MV-4-11 (cell line): ENCODE measurements around the gene EGLN2.
A peak's percentile ranks its signal among the peaks of the same experiment; 100 is the strongest.
"Not testable (repeated sequence)": the region's sequence is repeated elsewhere in the genome, so short reads cannot be mapped to it uniquely, and the experiment has no call there.

Source experiments
- DNase-seq: peaks from one replicate; lab custom pipeline; 2025; lab: John Stamatoyannopoulos, UW

The EGLN2 gene

DNA sequence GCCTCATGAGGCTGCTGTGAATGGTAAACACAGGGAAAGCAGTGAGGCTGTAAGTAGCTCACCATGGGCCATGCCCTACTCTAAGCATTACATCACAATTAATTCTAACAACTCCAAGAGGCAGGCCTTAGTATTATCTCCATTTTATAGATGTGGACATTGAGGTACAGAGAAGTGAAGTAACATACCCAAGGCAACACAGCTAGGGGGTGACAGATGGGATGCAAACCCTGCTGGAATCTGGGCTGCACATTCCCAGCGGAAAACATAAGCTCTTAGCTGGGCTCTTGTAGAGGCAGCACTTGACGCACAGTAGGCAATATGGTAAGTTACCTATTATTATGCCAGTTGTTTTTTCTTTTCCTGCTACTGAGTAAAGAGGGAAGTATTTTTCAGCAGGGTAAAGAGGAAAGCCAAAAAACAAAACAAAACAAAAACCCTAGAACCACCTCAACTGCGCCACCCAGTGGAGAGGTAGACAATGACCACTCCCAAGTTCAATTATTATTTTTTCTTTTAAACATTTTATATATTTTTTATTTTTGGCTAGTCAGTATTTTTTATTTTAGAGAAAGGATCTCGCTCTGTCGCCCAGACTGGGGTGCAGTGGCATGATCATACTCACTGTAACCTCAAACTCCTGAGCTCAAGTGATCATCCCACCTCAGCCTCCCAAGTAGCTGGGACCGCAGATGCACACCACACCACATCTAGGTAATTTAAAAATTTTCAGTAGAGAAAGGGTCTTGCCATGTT lies 20.7 kb downstream of the EGLN2 start:
- DNase-seq = peak; percentile 63

DNA sequence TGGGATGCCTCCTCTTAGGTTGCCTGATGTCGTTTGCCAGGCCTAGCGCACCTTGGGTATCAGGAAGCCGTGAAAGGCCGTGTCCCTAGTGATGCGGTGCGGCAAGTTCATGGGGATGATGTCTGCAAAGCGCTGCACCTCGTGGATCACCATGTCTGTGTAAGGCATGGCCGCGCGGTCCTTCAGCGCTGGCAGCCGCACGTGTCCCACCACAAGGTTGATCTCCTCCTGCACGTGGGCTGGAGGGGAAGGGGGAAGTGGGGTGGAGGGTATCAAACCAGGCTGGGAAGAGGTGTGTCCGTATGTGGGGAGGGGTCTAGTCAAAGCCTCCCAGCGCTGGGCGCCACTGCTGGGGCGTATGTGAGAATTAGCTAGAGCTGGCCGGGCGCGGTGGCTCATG lies 23.2 kb downstream of the EGLN2 start:
- DNase-seq = no peak

DNA sequence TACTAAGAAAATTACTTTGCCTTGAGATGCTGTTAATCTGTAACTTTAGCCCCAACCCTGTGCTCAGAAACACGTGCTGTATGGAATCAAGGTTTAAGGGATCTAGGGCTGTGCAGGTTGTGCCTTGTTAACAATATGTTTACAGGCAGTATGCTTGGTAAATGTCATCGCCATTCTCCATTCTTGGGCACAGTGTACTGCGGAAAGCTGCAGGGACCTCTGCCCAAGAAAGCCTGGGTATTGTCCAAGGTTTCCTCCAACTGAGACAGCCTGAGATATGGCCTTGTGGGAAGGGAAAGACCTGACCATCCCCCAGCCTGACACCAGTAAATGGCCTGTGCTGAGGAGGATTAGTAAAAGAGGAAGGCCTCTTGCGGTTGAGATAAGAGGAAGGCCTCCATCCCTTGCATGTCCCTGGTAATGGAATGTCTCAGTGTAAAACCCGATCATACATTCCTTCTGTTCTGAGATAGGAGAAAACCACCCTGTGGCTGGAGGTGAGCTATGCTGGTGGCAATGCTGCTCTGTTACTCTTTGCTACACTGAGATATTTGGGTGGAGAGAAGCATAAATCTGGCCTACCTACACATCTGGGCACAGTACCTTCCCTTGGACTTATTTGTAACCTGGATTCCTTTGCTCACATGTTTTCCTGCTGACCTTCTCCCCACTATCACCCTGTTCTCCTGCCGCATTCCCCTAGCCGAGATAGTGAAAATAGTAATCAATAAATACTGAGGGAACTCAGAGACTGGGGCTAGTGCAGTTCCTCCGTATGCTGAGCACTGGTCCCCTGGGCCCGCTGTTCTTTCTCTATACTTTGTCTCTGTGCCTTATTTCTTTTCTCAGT lies 23.9 kb downstream of the EGLN2 start:
- peak; percentile 98 for DNase-seq

DNA sequence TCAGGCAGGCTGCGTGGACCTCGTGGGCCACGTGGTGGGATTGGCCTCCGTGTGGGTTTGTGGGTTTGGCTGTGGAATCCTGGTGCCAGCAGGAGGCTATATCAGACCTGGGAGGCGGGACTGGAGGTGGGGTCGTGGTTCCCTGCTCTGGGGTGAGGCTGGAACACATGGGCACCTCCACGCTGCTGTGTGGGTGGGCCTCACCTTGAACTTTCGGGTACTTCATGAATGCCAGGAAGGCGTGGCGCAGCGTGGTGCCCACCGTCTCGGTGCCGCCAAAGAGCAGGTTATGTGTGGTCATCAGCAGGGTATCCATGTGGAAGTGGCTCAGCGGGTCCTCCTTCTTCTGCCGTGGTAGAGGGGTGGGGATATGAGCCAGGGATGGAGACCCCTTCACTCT lies 25.9 kb downstream of the EGLN2 start:
- DNase-seq = not testable (repeated sequence)

DNA sequence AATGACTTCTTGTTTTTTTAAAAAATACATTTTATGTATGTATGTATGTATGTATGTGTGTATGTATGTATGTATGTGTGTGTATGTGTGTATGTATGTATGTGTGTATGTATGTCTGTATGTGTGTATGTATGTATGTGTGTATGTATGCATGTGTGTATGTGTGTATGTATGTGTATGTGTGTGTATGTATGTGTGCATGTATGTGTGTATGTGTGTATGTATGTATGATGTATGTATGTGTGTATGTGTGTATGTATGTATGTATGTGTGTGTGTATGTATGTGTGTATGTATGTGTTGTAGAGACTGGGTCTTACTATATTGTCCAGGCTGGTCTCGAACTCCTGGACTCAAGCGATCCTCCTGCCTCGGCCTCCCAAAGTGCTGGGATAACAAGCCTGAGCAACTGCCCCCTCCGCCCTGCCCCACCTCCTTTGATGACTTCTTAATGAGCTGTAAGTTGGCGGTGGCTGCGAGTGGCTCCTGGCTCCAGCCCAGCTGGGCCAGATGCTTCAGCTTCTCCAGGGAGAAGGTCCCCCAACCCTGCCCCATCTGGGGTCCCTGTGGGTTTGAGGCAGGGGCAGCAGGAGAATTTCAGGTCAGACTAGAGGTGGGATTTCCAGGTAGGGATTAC lies 26.6 kb downstream of the EGLN2 start:
- DNase-seq = not testable (repeated sequence)

DNA sequence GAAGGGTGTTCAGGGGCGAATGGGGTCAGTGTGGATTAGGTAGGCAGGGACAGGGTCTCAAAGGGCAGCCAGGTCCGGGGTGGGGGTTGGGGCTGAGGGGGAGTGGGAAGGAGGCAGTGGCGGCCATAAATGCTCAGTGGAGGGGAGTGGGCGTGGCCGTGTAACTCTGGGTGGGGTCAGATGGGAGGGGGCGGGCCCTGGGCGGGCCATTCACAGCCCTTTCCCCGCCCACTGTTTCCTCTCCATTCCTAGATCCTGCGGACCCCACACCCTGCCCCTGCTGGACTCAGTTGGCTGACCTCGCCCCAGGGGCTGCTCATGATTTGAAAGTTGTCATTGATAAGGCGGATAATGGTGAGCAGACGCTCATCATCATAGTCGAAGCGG lies 27.3 kb downstream of the EGLN2 start:
- DNase-seq = not testable (repeated sequence)

DNA sequence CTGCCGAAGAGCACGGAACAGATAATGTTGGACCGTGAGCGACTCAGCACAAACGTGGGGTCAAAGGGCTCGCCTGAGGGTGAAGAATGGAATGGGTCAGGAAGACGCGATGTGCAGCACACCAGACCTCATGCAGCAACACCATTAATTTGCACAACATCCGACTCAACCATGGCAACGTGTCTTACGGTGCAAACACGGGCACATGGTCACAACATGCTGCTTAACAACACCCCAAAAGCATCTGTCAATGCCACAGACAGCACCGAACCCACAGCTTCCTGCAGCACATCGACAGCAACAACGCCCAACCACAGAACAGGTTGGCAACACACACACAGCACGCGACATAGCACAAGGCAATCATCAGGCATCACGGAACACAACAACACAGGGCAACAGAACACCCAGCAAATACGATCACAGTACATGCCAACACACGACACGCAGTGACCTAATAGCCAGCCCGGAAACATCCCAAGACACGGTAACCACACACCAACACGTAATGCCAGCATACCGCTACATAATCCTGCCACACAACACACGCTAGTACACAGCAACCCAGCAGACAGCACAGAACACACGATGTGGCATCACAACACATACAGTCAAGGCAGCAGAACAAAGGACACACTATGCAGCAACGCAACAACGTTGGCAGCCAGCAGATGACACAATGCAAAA lies 27.9 kb downstream of the EGLN2 start:
- peak; percentile 80 for DNase-seq

DNA sequence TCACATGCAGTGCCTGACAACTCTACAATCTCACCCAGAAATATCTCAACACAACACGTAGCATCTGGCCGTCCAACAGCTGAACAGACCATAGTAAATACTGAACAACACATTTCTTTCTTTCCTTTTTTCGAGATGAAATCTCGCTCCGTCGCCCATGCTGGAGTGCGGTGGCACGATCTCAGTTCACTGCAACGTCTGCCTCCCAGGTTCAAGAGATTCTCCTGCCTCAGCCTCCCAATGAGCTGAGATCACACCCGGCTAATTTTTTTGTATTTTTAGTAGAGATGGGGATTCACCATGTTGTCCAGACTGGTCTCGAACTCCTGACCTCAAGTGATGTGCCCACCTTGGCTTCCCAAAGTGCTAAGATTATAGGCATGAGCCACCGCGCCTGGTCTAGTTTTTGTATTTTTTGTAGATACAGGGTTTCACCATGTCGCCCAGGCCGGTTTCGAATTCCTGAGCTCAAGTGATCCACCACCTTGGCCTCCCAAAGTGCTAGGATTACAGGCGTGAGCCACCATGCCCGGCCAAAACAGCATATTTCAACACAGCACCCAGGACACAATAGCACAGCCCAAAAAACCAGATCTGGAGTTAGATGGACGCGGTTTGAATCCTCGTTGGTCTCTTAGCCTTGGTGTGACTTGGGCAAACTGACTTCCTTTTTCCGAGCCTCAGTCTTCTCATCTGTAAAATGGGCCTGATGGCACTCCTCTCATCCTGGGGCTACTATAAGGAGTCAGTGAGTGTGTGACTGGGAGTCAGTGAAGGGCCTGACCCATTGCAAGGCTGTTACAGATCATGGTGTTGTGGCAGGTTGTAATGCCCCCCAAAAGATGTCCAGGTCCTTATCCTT lies 28.6 kb downstream of the EGLN2 start:
- no peak for DNase-seq

DNA sequence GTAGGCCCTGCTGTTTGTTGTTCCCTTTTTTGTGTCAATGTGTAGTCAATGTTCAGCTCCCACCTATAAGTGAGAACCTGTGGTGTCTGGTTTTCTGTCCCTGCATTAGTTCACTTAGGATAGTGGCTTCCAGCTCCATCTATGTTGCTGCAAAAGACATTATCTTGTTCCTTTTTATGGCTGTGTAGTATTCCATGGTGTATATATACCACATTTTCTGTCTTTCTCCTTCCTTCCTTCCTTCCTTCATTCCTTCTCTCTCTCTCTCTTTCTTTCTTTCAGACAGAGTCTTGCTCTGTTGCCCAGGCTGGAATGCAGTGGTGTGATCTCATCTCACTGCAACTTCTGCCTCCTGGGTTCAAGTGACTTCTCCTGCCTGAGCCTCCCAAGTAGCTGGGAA lies 30.2 kb downstream of the EGLN2 start:
- DNase-seq = no peak

DNA sequence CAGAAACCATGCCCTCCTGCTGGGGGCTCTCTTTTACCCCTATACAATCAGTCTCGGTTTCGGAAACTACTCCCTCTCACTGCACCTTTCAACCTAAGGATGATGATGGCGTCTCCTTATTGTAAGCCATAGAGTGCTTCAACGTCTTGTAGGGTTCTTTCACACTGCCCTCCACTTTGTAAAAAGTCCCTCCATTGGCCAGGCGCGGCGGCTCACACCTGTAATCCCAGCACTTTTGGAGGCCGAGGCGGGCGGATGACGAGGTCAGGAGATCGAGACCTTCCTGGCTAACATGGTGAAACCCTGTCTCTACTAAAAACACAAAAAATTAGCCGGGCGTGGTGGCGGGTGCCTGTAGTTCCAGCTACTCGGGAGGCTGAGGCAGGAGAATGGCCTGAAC lies 31.8 kb downstream of the EGLN2 start:
- not testable (repeated sequence) for DNase-seq

DNA sequence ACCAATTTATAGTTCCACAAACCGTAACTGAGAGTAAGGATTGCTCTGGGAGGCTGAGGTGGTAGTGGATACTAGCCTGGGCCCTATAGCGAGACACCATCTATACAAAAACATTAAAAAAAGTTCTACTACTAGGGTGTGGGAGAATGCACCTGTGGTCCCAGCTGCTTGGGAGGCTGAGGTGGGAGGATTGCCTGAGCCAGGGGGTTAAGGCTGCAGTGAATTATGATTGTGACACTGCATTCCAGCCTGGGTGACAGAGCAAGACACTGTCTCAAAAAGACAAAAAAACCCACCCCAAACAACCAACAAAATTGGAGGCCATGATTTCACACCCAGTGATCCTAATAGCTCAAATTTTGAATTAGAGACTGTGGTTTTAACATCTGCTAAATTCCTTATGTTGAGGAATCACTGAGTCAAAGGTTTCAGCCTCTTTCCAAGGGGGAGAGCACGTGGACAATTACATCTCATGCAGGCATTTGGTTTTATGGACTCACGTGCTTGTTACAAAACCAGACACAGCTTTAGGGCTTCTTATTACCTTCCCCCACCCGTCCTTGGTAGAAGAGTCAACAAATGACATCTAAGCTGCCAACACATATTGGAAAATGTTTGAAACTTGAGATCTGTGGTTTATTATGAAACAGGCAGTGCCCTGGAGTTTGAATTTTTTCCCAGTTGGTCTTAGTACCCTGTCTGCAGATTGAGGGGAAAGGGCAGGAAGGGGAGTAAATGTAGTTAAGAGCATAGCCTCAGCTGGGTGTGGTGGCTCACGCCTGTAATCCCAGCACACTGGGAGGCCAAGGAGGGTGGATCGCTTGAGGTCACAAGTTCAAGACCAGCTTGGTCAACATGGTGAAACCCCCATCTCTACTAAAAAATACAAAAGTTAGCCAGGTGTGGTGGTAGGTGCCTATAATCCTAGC lies 32.8 kb downstream of the EGLN2 start:
- DNase-seq = peak; percentile 99

DNA sequence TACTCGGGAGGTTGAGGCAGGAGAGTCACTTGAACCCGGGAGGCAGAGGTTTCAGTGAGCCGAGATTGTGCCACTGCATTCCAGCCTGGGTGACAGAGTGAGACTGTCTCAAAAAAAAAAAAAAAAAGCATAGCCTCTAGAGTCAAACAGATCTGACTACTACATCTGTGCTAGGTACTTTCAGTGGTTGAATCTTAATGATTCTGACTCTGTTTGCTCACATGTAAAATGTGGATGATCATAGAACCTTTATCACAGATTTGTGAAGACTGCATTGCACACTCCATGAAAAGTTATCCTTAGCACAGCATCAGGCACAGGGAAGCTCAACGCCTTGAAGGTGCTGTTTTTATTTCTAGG lies 33.4 kb downstream of the EGLN2 start:
- not testable (repeated sequence) for DNase-seq

DNA sequence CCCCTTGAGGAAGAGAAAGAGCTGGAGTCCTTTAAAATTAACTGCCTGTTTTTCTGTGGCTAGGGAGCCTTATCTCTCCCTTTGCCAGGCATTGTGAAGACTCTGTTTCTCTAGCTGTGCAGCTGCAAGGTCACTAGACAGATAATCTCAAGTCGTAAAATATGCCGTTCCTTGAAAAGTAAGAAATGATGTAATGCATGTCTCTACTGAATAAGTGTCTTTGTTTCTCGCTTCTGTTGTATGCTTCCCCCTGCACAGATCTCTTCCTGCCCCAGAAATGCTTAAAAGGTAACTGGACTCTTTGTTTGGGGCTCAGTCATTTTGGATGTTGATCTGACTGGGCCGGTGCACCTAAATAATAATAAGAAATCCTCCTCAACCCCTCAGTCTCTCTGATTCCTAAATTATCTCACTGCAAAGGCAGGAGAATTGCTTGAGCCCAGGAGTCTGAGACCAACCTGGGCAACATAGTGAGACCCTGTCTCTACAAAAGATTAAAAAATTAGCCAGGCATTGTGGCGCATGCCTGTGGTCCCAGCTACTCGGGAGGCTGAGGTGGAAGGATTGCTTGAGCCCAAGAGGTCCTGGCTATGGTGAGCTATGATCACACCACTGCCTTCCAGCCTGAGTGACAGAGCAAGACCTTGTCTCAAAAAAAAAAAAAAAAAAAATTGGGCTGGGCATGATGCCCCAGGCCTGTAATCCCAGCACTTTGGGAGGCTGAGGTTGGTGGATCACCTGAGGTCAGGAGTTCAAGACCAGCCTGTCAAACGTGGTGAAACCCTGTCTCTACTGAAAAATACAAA lies 34.9 kb downstream of the EGLN2 start:
- DNase-seq = peak; percentile 81

DNA sequence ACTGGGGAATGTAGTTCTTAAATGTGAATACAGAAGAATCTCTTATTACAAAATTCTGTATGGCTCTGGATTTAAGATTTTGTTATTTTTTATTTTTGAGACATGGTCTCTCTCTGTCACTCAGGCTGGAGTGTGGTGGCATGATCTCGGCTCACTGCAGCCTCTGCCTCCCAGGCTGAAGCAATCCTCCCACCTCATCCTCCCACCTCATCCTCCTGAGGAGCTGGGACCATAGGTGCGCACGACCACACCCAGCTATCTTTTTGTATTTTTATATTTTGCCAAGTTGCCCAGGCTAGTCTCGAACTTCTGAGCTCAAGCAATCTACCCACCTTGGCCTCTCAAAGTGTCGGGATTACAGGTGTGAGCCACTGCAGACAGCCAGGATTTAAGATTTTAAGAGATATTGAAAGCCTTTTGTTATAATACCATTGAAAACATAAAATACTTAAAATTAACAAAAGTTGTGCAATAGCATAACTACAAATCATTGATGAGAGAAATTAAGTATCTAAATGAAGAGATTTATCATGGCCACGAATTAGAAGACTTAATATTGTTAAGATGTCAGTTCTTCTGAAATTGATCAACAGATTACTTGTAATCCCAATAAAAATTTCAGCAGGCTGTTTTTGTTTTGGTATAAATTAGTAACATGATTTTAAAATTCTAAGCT lies 37.9 kb downstream of the EGLN2 start:
- DNase-seq = no peak

DNA sequence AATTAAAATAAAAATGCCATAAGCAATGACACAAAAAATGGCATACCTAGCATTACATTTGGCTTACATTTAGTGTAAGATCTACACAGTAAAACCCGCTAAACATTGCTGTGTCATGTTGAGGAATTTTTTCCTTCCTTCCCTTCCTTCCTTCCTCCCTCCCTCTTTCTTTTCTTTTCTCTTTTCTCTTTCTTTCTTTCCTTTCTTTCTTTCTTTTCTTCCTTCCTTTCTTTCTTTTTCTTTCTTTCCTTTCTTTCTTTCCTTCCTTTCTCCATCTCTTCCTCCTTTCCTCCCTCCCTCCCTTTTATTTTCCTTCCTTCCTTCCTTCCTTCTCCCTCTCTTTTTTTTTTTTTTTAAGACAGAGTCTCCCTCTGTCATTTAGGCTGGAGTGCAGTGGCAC lies 39.5 kb downstream of the EGLN2 start:
- DNase-seq = not testable (repeated sequence)

DNA sequence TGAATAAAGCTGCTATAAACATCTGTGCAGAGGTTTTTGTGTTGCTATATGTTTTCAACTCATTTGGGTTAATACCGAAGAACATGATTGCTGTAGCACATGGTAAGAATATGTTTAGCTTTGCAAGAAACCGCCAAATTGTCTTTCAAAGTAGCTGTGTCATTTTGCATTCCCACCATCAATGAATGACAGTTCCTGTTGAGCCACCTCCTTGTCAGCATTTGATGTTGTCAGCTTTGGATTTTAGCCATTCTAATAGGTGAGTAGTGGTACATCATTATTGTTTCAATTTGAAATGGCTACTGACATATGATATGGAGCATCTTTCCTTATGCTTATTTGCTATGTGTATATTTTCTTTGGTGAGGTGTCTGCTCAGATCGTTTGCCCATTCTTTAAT lies 43.0 kb downstream of the EGLN2 start:
- DNase-seq = not testable (repeated sequence)

DNA sequence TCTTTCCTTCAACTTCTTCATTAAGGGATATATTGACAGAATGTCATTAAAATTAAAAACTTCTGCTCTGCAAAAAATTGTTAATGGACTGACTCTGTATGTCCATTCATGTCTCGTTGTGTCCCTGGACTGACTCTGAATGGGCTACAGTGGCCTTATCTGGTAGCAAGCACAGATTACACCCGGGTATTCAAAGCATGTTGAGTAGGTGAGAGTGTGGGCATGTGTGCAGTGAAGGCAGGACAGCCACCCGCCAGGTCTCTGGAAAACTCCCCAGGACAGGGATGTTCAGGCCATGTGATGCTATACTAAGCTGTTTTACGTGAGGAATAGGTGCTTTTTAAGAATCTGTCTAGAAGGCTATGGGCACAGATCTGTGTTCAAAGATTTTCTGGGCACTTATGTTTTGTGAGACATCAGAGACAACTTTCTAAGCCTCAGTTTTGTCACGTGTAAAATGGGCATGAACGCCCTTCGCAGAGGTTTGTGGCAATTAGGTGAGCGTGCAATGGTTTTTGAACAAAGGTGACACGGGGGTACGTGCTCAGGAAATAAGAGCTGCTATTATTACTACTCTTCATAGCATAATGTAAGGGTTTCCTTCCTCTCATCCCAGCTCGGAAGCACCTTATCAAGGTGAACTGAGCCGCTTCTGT lies 44.1 kb downstream of the EGLN2 start:
- not testable (repeated sequence) for DNase-seq

DNA sequence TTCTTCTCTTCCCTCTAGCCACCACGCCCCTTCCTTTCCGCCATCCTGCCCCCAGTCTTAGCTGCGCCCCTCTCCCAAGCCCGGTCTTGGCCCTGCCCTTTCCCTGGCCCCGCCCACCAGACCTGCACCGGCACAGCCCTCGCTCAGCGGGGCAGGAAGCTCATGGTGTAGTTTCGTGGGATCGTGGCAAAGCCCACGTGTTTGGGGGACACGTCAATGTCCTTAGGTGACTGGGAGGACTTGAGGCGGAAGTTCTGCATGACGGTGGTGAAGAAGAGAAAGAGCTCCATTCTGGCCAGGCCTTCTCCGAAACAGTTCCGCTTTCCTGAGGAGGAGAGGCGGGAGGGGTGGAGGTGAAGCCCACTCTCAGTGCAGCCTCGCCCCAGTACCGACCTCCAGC lies 44.7 kb downstream of the EGLN2 start:
- DNase-seq = peak; percentile 84
